Muscle layer of duodenum (tissue), 2 donors: ENCODE data around the gene ZNF254.

Source experiments
- H3K27ac ChIP-seq: one replicate; pipeline ENCODE4 v1.7.0; 2013; ENCODE audit warnings: mild to moderate bottlenecking, low read length
- H3K27me3 ChIP-seq: one replicate; pipeline ENCODE4 v1.7.0; 2013; ENCODE audit warnings: low read depth, mild to moderate bottlenecking, control low read depth, low read length
- H3K36me3 ChIP-seq, 2 donors: one replicate each; pipeline ENCODE4 v1.7.0; 2013; ENCODE audit warnings: low read length in 2 of 2, control low read depth in 1 of 2, mild to moderate bottlenecking in 1 of 2; ENCODE audit not compliant: insufficient read depth in 2 of 2, control insufficient read depth in 1 of 2
- H3K4me1 ChIP-seq, 2 donors: one replicate each; pipeline ENCODE4 v1.7.0; 2013; ENCODE audit warnings: low read length in 2 of 2, mild to moderate bottlenecking in 2 of 2, control low read depth in 1 of 2, moderate library complexity in 1 of 2; ENCODE audit not compliant: insufficient read depth in 2 of 2, control insufficient read depth in 1 of 2
- H3K4me3 ChIP-seq, 2 donors: one replicate each; pipeline ENCODE4 v1.7.0; 2013; ENCODE audit warnings: low read length in 2 of 2, low read depth in 1 of 2, mild to moderate bottlenecking in 1 of 2
- H3K9me3 ChIP-seq, 2 donors: one replicate each; pipeline ENCODE4 v1.7.0; 2013; ENCODE audit warnings: low read length in 2 of 2, control low read depth in 1 of 2, mild to moderate bottlenecking in 1 of 2; ENCODE audit not compliant: control insufficient read depth in 1 of 2
- donor health status: healthy.

The ZNF254 gene

GRCh38 chr19:24057144-24057543 lies 29.8 kb upstream of the ZNF254 start:
- H3K4me1 ChIP-seq: no peaks in the 10 kb centered on the region
- H3K36me3 ChIP-seq: peaks cover 44 to 86% of the 10 kb centered on the region in 2 donors
- H3K9me3 ChIP-seq: no peaks in the 10 kb centered on the region
- no peak overlapping the region for H3K27ac ChIP-seq
- no peaks in the 10 kb centered on the region for H3K27me3 ChIP-seq
- H3K4me3 ChIP-seq: no peak overlapping the region

DNA sequence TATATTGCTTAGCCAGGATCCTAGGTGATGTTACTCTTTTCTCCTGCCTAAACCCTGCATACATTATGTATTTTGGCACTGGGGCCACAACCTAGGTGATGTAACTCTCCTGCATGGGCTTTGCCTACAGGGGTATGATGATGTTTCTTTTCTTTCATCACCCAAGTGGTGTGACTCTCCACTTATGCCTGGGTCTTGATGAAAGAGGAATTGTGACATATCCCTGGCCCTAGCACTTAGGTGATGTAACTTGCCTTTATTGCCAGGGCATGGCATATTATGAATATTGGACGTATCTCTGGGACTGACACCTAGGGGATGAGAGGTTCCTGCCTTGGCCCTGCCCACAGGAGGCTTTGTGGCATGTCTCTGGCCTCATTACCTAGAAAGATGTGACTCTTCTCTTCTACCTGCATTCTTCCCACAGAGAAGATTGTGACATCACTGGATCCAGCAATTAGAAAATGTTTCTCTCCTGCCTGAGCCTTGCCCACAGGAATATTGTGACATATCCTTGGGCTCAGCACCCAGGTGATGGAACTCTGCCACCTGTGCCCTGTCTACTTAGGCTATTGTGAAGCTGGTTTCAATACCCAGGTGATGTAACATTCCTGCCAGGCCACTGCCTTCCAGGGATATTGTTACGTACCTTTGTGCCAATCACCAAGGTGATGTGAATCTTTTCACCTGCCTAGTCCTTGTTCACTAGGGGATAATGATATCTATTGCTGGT lies 27.3 kb upstream of the ZNF254 start:
- Histone ChIP-seq H3K27ac (no peak overlapping the region), H3K27me3 (no peaks in the 10 kb centered on the region), H3K4me3 (no peak overlapping the region), H3K36me3 (peaks cover 24 to 66% of the 10 kb centered on the region in 2 donors), H3K9me3 (no peaks in the 10 kb centered on the region), H3K4me1 (no peaks in the 10 kb centered on the region)

DNA sequence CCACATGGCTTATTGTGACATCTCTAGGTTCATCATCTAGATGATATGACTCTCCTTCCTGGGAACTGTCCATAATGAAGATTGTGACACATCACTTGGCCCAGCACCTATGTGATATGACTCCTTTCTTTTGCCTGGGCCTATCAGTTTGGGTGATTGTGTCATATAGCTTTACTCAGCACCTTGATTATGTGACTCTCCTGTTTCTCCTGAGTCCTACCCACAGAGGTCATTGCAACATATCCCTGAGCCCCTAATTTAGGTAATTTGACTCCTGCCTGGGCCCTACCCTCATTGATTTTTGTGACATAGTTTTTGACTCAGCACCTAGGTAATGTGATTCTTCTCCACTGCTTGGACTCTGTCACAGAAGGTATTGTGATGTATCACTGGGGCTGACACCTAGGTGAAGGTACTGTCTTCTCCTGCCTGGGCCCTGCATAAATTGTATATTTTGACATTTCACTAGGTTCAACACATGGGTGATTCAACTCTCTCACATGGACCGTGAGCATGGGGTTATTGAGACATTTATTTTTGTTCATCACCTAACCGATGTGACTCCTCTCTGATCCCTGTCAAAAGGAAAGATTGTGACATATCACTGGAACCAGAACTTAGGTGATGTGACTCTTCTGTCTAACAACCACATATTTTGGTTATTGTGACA lies 26.2 kb upstream of the ZNF254 start:
- H3K9me3 ChIP-seq: no peaks in the 10 kb centered on the region
- no peak overlapping the region for H3K27ac ChIP-seq
- no peaks in the 10 kb centered on the region for H3K27me3 ChIP-seq
- H3K4me1 ChIP-seq: no peaks in the 10 kb centered on the region
- peaks cover 20 to 68% of the 10 kb centered on the region in 2 donors for H3K36me3 ChIP-seq
- H3K4me3 ChIP-seq: no peak overlapping the region

GRCh38 chr19:24062190-24062589 lies 24.8 kb upstream of the ZNF254 start:
- Histone ChIP-seq H3K27ac (no peak overlapping the region), H3K9me3 (no peaks in the 10 kb centered on the region), H3K36me3 (peaks cover 7 to 57% of the 10 kb centered on the region in 2 donors), H3K4me1 (no peaks in the 10 kb centered on the region), H3K27me3 (no peaks in the 10 kb centered on the region), H3K4me3 (no peak overlapping the region)

GRCh38 chr19:24063295-24063694 lies 23.7 kb upstream of the ZNF254 start:
- Histone ChIP-seq H3K27me3 (no peaks in the 10 kb centered on the region), H3K36me3 (peaks cover 10 to 52% of the 10 kb centered on the region in 2 donors), H3K4me3 (no peak overlapping the region), H3K4me1 (no peaks in the 10 kb centered on the region), H3K9me3 (no peaks in the 10 kb centered on the region), H3K27ac (no peak overlapping the region)

- no peak overlapping the region for H3K4me3 ChIP-seq
- no peak overlapping the region for H3K27ac ChIP-seq
- H3K9me3 ChIP-seq: no peaks in the 10 kb centered on the region
- no peaks in the 10 kb centered on the region for H3K27me3 ChIP-seq
- peaks cover 6 to 43% of the 10 kb centered on the region in 2 donors for H3K36me3 ChIP-seq
- H3K4me1 ChIP-seq: no peaks in the 10 kb centered on the region
These were observed 22.8 kb upstream of the ZNF254 start for GRCh38 chr19:24064175-24064574.

GRCh38 chr19:24065243-24065642 lies 21.7 kb upstream of the ZNF254 start:
- H3K9me3 ChIP-seq: no peaks in the 10 kb centered on the region
- peaks cover 4 to 36% of the 10 kb centered on the region in 2 donors for H3K36me3 ChIP-seq
- H3K27ac ChIP-seq: no peak overlapping the region
- no peak overlapping the region for H3K4me3 ChIP-seq
- H3K4me1 ChIP-seq: no peaks in the 10 kb centered on the region
- no peaks in the 10 kb centered on the region for H3K27me3 ChIP-seq

DNA sequence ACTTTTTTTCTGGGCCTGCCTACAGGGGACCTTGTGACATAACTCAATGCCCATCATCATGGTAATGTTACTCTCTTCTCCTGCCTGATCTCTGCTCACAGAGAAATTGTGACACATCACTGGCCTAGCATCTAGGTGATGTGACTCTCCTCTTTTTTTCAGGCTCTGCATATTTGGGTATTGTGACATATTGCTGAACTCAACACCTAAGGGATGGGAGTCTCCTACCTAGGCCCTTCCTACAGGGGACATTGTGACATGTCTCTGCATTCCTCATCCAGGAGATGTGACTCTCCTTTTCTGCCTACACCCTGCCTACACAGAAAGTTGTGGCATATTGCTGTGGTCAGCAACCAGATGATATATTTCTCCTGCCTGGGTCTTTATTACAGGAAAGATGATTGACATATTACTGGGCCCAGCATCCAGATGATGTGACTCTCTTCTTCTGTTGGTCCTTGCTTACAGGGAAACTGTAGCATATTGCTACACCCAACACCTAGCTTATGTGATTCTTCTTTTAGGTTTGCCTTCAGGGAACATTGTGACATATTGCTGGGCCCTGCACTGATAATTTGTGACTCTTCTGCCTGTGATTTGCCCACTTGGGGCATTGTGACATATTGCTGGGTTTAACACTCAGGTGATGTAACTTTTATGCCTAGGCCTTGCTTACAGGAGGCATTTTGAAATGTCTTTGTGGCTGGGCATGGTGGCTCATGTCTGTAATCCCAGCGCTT lies 21.0 kb upstream of the ZNF254 start:
- Histone ChIP-seq H3K27me3 (no peaks in the 10 kb centered on the region), H3K4me1 (no peaks in the 10 kb centered on the region), H3K27ac (no peak overlapping the region), H3K36me3 (peaks cover 4 to 30% of the 10 kb centered on the region in 2 donors), H3K9me3 (no peaks in the 10 kb centered on the region), H3K4me3 (no peak overlapping the region)

DNA sequence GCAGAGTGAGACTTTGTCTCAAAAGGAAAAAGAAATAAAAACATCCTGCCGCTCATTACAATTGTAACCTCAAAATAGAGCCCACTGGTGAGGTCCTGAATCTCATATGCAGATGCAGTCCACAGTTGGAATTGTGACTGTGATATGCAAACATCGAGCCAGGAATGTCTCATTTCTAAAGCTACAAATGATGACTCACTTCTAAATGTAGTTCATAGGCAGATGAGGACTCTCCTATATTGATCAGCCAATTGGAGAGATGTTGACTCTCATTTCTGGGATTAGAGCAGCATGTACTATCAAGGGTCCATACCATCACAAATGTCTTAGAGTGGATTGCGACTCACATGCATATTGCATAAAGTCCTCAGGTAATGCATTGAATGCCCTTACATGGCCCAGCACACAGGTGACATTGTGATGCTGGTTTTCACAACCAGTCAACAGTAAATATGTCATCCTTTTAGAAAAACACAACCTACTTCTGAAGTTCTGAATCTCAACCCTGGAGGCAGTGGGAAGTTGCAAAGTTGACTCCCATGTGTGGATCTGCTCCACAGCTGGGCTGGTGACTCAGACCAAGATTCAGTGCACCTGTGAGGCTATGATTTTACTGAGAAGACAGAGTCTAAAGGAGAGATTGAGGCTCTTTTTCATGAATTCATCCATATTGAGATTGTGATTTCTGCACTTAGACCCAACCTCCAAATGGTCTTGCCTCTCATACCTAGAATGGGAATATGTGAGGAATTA lies 16.9 kb upstream of the ZNF254 start:
- Histone ChIP-seq H3K27me3 (no peaks in the 10 kb centered on the region), H3K9me3 (no peaks in the 10 kb centered on the region), H3K27ac (no peak overlapping the region), H3K4me1 (no peaks in the 10 kb centered on the region), H3K4me3 (no peak overlapping the region), H3K36me3 (peaks cover 18 to 41% of the 10 kb centered on the region in 2 donors)

GRCh38 chr19:24071078-24071477 lies 15.9 kb upstream of the ZNF254 start:
- H3K27me3 ChIP-seq: no peaks in the 10 kb centered on the region
- H3K4me3 ChIP-seq: no peak overlapping the region
- H3K9me3 ChIP-seq: no peaks in the 10 kb centered on the region
- H3K27ac ChIP-seq: no peak overlapping the region
- H3K36me3 ChIP-seq: peaks cover 18 to 38% of the 10 kb centered on the region in 2 donors
- H3K4me1 ChIP-seq: no peaks in the 10 kb centered on the region

DNA sequence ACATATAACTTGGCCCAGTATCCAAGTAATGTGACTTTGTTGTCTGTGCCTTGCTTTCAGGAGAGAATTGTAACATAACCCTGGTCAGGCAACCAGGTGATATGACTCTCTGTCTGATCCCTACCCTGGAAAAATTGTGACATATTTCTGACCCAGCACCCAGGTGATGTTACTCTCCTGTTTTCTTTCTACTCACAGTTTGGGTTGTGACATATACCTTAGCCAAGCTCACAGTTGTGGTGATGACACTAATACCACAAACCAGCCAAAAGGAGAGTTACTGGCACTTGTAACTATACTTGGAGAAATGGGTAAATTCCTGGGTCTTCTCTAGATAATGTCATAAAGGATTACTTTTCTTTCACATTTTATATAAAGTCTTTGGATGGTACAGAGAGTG lies 14.3 kb upstream of the ZNF254 start:
- Histone ChIP-seq H3K27me3 (no peaks in the 10 kb centered on the region), H3K27ac (no peak overlapping the region), H3K4me3 (no peak overlapping the region), H3K4me1 (no peaks in the 10 kb centered on the region), H3K9me3 (no peaks in the 10 kb centered on the region), H3K36me3 (peaks cover 17 to 30% of the 10 kb centered on the region in 2 donors)
